Adipose tissue (tissue), 3 donors: ENCODE data around the gene C16orf96. TPM values are rescaled to one million over a fixed set of nuclear protein-coding genes. Genes with fewer than 3 reads are reported as not detected.

Experiments used
- H3K27ac ChIP-seq: one replicate; pipeline ENCODE4 v1.5.1; 2013; ENCODE audit warnings: low read depth, low read length
- WGBS, 3 donors: extraction: QIAGEN DNeasy Blood & Tissue Kit; methylation state at CpG; one replicate each; pipeline ENCODE4 v1.1.7; 2013; 5-methylcytosine and 5-hydroxymethylcytosine counted together
- polyA plus RNA-seq, 3 donors: library from polyadenylated mRNA; stranded (reverse); fragments of 200-250 nt; gene quantifications; one replicate each; pipeline ENCODE4 v1.2.3, GENCODE V29; 2013
- donor health status: healthy with polysubstance abuse.
- donor health status: Bipolar disorder and iron deficiency.
- donor health status: healthy.

The C16orf96 gene
- polyA plus RNA-seq, 3 donors, result 0.01 to 0.21 TPM; not detected in 1

DNA sequence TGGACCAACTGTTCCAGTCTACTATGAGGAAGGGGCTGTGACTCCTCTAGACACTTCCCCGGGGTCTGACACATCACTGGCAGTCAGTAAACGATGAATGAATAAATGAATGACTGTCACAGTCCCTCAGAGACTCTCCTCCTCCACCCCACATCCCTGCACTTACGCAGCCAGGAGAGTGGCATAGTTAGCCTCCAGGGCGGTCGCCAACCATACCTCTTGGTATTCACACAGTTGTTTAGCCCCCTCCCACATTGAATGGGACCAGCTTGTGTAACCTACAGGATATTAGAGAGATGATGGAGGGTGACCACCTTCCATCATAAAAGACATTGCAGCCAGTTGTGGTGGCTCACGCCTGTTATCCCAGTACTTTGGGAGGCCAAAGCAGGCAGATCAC, 32.8 kb downstream of the C16orf96 start:
- H3K27ac ChIP-seq, result no peak overlapping the region
- 93 to 97% (median 93%) methylated on average over 6 of the region's 6 CpGs for WGBS, 3 donors

DNA sequence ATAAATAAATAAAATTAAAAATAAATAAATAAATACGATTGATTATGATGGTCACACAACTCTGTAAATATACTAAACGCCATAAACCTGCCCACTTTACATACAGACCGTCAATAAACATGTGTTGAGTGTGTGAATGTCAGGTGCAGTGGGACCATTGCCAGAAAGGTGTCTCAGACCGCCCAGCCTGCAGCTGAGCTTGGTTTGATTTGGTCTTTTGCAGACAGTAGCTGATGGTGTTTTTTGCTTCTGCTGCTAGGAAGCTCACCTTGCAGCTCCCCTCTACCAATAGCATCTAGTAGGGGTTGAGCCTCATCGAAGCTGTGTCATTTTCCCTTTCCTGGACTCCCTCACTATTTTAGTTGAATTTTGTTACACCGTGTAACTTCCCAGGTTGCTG, 35.1 kb downstream of the C16orf96 start:
- WGBS, 3 donors, result 65 to 73% (median 71%) methylated on average over 6 of the region's 6 CpGs
- H3K27ac ChIP-seq, result no peak overlapping the region

DNA sequence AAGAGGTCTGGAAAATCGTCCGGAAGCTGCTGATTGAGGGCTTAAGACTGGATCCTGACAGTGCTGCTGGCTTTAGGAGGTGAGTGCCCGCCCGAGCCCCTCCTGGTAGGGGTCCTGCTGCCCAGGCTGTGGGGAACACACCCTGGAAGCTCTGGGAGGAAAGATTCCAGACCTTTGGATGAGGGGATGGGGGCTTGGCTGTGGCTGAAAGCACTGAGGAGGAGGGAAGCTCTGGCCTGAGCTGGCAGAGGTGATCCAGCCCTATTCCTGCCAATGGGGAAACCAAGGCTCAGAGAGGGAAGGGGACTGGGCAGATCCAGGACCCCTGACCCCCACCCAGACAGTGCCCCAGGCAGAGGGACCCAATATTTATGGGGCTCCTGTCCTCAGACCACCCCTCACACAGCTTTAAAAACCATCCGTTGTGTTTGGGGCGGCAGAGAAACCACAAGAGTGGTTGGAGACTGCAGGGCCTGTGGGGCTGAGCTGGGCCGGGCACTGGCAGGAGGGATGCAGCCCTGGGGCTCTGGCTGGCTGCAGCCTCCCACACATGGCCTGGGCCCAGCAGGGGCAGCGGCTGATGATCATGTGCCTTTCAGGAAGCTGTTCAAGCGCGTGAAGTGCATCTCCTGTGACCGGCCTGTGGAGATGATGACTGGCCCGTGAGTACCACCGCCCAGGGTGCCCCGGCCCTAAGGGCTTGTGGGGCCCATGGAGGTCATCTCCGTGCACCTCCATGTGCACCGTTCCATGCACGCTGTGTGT, 35.7 kb downstream of the C16orf96 start:
- 82 to 93% (median 86%) methylated on average over 17 of the region's 17 CpGs for WGBS, 3 donors
- no peak overlapping the region for H3K27ac ChIP-seq

DNA sequence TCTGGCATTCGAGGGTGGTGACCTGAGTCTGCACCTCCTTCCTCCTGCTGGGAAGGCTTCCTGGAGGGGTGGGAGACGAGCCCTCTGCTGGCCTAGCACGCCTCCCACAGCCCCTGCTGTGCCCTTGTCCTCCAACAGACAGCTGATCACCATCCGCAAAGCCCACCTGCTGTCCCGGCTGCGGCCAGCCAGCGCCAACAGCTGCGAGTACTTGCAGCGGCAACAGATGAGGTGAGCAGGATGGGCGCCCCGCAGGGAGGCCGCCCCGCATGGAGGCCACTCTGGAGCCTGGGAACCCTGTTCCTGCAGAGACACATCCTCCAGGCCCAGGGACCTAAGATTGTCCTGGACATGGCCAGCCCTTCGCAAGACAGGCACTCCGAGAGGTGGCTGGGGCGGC, 36.9 kb downstream of the C16orf96 start:
- 74 to 85% (median 80%) methylated on average over 16 of the region's 16 CpGs for WGBS, 3 donors
- H3K27ac ChIP-seq, result no peak overlapping the region

DNA sequence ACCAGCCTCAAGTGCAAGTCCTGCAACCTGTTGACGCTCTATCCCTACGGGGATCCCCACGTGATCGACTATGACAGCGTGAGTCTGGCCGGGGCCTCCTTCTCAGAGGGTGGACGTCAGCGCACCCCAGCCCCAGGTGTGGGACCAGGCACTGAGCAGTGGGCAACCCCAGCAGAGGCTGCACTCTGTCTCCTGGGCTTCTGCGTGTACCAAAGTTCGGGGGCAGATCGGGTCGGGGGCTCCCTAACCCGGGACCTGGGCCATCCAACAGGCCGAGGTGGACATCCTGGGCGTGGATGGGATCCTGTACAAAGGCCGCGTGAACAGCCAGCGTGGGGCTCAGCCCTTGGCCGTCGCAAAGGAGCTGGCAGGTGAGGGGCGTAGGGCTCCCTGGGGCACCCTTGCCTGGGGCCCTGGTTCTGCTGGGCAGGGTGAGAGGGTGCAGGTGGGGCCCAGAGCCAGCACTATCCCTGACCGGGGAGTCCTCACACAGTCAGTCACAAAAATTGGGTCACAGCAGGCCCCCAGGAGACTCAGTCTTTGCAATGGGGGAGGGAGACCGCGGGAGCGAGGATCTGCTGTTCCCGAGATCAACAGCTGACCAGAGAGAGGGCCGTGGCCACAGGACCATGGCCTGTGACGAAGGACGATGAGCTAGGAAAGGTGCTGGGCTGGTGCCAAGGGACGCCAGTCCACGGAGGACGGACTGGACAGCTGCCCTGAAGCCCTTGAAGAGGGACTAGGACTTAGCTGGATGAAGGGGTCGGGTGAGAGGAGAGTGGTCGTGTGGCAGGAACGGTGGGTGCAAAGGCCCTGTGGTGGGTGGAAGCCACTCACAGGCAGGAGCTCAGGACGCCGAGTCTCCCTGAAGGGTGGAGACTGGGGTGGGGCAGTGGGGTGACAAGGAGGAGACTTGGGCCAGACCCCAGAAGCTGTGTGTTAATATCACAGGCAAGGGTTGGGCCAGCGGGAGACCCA, 38.6 kb downstream of the C16orf96 start:
- no peak overlapping the region for H3K27ac ChIP-seq
- 89 to 93% (median 91%) methylated on average over 38 of the region's 38 CpGs for WGBS, 3 donors

DNA sequence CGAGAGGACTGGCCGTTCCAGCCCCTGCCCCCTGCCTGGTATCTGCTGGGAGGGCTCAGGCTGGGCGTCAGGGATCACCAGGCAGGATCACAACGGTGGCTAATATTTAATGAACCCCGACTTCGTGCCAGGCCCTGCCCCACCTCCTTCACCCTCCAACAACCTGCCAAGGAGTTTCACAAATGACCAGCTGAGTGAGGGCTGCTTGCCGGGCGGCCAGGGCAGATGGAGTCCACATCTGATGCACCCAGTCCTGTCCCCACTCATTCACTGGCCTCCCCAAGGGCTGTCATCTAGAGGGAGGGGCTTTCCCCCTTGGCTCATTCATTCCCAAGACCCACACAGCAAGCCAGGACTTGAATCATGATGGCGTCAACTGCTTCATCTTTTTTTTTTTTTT, 41.0 kb downstream of the C16orf96 start:
- 43 to 71% (median 57%) methylated on average over 9 of the region's 9 CpGs for WGBS, 3 donors
- no peak overlapping the region for H3K27ac ChIP-seq

DNA sequence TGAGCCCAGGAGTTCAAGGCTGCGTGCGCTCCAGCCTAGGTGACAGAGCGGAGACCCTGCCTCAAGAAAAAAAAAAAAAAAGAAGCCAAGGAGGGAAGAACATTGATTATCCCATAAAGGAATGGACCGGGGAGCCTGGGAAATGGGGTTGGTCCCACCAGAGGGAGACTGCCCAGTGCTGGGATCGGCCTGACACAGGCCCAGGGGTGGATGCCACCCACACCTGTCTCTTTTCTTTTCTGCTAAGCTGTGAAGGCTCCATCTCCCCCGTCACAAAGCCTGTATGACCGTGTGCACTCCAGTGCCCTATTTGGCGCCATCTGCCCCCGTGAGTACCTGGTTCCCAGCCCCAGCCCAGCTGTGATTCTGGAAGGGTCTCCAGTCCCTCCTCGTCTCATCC, 42.9 kb downstream of the C16orf96 start:
- no peak overlapping the region for H3K27ac ChIP-seq
- WGBS, 3 donors, result 86 to 92% (median 91%) methylated on average over 10 of the region's 10 CpGs

DNA sequence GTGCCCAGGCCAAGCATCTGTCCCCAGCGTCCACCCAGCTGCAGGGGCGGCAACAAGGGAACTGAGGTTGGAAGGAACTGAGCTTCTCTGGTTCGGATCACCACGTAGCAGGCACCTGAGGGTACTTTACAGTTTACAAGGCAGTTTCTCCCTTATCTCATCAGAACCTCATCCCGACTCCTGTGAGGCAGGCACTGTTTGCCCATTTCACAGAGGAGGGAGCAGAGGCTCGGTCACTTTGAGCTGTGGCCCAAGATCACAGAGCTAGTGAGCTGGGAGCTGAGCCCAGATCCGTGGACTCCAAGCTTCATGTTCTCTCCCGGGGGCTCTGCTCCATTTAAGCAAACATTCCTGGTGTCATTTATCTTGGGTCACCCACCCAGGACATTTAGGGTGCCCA, 43.4 kb downstream of the C16orf96 start:
- WGBS, 3 donors, result 72 to 85% (median 80%) methylated on average over 8 of the region's 8 CpGs
- no peak overlapping the region for H3K27ac ChIP-seq

DNA sequence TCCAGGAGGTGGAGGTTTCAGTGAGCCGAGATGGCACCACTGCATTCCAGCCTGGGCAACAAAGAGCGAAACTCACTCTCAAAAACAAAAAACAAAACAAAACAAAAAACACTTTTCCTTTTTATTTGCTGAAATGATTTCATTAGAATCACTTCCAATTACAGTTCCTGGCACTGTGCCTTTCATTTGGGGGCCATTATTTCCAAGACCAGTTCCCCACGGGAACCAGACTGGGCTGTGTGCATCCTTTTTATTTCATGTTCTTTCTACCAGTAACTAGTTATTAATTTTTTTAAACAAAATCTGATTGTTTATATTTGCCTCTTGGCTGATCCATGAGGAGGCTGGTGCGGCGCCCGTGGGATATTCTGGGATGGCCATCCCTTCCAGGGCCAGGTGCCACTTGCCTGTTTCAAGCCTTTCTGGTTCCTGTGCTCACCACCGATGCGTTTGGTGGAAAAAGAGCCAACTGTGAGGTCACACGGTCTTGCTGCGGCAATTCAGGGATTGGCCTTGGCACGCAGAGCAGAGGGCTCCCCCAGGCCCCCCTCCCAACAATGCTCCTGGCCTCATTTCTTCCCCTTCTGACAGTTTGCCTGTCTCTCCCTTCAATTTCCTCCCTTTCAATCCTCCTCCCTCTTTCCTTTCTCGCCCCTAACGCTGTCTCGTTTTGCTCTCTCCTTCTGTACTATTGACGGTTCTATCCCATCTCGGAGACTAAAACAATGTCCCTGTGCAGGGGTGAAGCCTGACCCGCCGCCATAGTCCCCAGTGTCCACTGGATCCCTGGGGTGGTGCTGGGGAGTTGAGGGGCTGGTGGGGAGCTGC, 45.1 kb downstream of the C16orf96 start:
- H3K27ac ChIP-seq, result no peak overlapping the region
- 22 to 29% (median 26%) methylated on average over 18 of the region's 18 CpGs for WGBS, 3 donors

DNA sequence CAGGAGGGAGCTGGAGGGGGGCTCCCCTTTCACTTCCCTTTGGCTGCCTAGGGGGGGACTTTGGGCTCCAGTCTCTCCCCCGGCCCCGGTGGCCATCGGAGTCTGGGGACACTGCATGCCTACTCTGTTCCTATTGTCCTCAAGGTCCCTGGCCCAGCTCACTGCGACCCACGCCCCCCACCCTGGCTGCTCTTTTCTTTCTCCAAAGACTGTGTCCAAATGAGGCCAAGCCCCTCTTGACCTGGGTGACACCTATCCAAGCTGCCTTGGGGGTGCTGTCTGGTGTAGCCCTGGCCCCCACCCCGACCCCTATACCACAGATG, 45.7 kb downstream of the C16orf96 start:
- 52 to 73% (median 55%) methylated on average over 6 of the region's 6 CpGs for WGBS, 3 donors
- H3K27ac ChIP-seq, result no peak overlapping the region

DNA sequence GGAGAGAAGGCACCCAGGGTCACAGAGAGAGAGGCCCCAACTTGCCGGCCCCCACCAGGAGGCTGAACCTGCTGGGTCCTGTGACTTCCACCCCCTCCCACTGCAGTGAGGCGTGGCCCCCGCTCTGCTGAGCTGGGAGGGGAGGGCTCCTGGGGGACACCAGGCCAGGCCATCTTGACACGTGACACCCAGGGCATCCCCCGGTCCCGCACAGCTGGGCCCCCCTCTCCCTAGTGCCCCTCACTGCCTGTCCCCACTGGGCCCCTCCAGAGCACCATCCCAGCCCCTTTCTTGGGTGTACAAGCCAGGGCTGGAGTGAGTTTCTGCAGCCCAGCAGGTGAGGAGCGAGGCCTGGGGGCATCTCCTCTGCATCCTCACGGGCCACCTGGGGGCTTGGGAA, 46.2 kb downstream of the C16orf96 start:
- 51 to 66% (median 56%) methylated on average over 6 to 8 of the region's 8 CpGs for WGBS, 3 donors
- no peak overlapping the region for H3K27ac ChIP-seq

DNA sequence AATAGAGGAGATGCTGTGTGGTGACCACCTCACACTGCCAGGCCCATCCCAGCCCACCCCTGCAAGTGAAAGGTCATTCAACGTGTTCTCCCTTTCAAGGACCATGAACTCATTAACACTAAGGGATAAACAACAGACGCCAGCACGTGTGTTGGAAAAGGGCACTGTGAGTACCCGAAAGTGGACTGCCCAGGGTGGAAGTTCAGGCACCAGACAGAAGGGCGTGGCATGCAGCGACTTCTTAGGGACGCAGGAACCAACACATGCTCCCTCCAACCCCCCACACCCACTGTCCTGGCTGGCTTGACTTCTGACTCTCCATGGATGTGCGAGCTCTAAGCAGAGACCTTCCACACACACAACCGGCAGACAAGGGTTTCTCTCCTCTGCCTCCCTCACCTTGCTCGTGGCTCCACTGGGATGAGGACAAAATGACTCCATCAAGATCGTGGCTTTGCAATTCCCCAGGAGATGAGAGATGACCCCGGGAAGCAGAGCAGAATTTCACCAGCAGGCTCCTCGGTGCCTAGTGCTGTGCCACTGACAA, 47.6 kb downstream of the C16orf96 start:
- H3K27ac ChIP-seq, result no peak overlapping the region
- 59 to 77% (median 73%) methylated on average over 13 of the region's 13 CpGs for WGBS, 3 donors

DNA sequence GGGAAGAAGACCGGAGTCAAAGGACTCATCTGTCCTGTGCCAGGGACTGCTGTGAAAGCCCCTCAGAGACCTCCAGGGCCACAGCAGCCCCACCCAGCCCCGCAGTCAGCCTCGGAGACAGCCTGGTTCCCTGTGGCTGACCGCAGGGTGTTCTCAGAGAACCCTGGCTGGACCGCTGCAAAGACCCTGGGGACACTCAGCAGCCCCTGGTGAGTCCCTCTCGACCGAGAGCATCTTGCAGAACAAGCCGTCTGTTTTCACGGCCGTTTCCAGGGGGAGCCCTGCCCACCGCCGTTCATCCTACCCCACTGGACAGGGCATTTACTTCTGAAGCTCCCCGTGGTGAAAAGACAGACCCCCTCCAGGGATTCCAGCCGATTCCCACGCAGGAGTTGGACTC, 48.3 kb downstream of the C16orf96 start:
- 57 to 68% (median 67%) methylated on average over 15 of the region's 15 CpGs for WGBS, 3 donors
- no peak overlapping the region for H3K27ac ChIP-seq

DNA sequence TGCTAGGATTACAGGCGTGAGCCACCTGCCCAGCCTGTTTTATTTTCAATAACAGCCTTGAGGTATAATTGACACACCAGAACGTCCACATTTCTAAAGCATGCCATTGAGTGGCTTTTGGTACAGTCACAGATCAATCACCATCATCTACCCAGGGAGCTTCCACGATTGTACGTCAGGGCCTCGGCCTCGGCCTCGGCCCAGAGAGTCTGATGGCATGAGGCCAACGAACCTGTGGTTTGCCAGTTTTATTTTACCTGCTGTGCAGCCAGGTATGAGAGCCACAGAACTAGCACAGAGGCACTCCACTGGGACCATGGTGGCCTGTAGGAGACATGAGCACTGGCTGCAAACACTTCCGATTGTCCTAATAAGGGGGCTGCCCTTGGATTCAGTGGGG, 50.2 kb downstream of the C16orf96 start:
- WGBS, 3 donors, result 45 to 87% (median 80%) methylated on average over 9 of the region's 9 CpGs
- no peak overlapping the region for H3K27ac ChIP-seq

DNA sequence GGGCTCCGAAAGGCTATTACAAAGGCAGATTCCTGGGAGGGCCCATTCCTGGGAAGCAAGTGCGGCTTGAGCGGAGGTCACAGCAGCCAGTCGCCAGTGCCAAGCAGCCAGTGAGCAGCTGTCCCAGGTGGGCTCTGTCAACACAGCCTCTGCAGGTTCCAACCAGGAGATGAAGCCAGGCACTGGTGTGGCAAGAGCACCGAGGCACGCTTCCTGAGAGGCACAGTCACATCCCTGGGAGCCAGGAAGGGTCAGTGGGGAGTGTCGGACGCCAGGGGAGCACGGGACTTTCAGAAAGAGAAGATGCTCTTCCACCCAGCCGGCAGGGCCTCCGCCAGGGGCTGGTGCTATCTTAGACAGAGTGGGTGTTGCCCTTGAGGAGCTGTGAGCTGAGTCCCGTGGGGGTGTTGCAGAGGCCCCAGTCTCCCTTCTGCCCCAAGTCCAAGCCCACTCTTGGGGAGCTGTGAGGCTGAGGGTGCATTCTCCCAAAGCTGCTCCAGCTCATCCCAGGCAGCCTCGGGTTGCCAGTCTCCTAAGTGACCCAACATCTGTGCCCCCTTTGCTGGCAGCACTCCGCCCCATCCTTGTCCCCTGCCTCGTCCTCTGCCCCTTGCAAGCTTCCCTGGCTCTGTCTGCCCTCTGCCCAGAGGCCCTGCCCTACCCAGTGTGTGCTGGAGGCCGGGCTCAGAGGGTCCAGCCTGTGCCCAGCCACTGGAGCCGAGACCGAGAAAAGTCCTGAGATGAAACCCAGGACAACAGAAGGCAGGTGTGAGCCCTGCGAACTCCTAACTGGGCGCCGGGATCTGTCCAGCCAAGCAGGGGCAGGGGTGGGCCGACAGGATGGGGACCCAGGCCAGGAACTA, 51.9 kb downstream of the C16orf96 start:
- 89 to 90% (median 89%) methylated on average over 22 of the region's 22 CpGs for WGBS, 3 donors
- H3K27ac ChIP-seq, result no peak overlapping the region

DNA sequence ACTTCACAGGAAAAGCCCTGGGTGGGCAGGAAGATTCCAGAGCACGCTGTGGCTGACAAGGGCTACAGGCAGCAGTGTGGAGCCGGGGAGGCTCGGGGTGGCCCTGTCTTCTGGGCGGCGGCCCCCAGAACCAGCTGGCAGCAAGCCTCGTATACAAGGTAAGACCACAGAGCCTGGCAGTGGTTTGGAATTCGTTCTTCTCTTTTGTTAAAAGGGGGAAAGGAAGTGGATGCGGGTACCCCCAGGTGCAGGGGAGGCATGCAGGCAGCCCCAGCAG, 52.5 kb downstream of the C16orf96 start:
- WGBS, 3 donors, result 81 to 84% (median 83%) methylated on average over 8 of the region's 8 CpGs
- no peak overlapping the region for H3K27ac ChIP-seq

DNA sequence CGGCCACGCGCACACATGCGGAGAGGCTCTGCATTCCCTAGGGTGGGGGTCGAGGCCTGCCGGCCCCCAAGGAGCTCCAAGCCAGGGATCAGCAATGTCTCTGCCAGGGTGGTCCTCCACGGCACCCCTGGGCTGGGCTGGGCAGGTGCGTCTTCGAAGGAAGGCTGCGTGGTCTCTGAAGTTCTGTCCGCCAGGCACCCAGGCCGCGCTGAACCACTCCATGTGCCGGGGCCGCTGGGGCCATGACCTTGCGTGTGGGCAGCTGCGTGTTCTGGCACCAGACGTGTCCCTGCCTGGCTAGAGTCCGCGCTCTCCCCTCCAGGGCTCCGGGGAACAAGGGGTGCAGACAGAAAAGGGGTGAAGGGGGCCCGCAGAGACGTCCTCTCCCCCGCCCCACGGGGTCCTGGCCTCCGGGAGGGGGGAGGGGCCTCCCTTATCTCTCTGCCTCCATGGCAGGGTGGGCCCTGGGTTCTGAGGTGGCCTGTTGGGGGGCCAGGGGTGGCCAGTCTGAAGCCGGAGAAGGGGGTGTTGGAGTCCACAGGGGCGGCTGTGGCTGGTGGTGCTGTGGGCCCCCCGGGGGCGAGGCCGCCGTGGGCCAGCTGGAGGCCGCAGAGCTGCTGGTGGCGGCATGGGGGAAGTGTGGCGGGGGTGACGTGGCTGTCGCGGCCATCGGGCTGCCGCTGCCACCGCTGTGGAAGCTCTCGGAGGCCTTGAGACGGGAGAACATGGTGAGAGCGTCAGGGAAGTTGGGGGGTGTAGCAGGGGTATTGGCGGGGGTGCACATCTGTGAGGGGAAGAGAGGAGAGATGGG, 53.3 kb downstream of the C16orf96 start:
- WGBS, 3 donors, result 87 to 91% (median 88%) methylated on average over 43 to 45 of the region's 45 CpGs
- no peak overlapping the region for H3K27ac ChIP-seq
